GM19372 (cell line): ENCODE data around the gene PAK6.

Experiments
- ATAC-seq: cut with Tn5 transposase; IDR thresholded peaks from one replicate; pipeline ENCODE4 v1.9.1; 2021; ENCODE audit warnings: mild to moderate bottlenecking, low read depth, moderate library complexity; ENCODE audit not compliant: unreplicated experiment

PAK6 gene

DNA sequence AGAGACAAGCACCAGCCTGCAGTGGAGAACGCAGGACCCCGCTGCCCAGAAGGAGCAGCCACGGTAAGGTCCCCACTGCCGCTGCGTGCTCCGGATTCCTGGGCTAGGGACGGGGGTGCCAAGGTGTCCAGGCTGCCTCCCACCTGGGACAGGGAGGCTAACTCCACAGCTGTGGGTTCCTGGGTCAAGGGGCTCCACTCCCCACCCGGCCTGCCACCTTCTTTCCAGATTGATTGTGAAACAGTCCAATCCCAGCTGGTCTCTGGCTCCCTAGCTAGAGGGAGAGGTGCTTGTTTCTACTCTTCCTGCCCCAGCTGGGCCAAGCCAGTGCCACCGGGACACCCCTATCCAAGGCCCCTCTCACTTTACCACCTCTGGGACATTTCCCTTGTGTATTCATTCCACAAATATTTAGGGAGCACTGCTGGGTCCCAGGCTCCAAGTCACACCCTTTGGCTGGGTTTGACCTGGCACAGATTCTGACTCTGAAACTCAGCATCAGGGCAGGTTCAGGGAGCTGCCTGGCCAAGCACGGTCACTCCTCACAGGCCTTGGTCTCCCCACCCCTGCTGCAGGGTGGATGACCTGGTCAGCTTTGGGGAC lies 1.9 kb downstream of the PAK6 start:
- ATAC-seq = no peak

DNA sequence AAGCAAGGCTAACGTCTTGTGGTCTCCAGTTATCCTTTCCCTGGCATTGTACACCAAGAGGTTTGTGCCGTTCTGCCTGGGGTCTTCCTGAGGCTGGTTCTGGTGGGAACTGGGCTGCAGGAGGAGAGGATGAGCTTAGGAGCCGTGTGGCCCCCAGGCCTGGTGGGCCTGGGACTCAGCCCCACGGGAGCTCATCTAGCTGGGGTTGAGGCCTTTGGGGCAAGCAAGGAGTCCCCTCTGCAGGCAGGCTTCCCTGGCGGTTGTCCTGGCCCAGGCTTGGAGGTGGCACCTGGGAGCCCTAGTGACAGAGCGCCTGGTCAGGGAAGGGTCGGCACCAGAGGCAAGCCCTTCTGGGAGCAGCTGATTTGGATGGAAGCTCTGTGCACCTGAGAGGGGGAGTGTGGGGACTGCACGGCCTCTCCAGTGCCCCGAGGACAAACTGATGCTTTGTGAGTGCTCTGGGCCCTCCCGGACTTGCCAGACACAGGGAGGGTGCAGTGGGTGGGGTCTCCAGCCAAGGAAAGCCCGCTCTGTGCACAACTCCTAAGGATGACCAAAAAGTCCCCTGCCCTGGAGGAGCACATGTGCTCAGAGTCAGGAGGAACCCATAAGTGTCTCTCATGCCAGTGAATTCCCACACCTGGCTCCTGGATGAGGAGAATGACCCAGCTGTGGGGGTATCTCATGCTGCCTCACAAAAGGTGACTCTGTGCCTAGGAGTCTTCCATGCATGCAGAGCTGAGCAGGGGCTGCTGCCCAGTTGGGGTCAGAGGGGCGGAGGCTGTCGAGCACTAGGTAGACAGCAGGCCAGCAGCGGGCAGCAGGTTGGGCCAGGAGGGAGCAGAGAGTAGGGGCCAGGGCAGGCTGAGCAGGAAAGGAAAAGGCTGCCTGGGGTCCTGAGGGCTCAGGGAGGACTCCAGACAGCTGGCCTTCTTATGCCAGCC lies 2.7 kb downstream of the PAK6 start:
- no peak for ATAC-seq

DNA sequence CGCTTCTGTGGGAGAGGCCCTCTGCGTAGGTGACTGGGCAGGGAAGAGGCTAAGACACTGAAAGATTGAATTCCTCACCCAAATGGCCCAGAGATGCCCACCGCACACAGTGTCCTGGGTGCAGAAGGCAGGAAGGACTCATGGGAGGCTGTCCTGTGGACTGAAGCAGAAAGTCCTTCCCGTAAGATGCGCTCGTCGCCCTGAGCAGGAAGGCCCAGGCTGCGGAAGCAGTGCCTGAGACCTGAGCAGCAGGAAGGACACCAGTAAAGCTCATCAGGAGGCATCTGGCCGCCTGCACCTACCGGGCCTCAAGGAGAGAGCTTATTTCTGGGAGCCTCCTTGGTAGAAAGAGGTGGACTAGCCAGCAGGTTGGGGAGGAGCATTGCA lies 3.3 kb downstream of the PAK6 start:
- no peak for ATAC-seq

DNA sequence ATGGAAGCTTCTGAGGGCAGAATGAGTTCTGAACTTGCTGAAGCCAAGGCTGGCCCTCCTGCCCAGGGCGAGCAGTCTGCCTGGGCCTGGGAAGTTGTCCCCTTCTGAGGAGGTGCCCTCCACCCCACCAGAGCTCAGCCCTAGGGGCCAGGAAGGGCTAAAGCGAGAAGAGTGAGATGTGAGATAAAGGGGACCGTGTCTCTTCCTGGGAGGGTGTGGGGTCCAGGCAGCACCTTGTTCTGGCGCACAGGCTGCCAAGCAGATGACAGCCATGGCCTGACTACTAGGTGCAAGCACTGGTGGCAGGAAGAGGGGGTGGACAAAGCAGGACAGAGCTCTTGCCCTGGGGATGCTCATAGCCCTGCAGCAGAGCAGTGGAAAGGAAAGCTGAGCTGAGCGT lies 3.7 kb downstream of the PAK6 start:
- no peak for ATAC-seq

DNA sequence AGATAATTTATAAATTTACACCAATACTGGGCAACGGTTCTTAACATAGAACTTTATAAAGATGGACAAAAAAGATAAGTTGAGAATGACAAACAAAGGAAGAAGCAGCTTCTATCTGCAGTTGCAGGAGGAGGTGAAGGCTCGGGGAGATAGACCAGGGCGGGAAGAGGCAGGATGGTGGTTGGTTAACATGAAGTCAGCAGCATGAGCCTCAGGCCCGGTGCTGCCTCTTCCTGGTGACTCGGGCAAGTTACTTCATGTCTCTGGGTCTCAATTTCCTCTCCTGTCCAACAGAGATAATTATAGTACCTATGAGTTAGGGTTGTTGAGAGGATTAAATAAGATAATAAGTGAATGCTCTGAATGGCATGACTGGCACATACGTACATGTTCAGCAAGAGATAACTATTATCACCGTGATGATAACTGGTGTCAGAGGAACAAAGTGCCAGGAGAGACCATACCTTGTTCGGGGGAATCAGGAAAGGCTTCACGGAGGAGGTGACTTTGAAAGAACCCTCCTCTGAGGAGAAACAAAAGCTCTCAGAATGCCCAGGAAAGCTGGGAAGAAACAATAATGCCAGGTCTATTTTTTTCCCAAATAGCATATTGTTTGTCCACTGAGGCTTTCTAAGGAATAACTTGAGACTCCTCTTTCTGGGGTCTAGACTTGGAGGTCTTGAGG lies 4.4 kb downstream of the PAK6 start:
- no peak for ATAC-seq

DNA sequence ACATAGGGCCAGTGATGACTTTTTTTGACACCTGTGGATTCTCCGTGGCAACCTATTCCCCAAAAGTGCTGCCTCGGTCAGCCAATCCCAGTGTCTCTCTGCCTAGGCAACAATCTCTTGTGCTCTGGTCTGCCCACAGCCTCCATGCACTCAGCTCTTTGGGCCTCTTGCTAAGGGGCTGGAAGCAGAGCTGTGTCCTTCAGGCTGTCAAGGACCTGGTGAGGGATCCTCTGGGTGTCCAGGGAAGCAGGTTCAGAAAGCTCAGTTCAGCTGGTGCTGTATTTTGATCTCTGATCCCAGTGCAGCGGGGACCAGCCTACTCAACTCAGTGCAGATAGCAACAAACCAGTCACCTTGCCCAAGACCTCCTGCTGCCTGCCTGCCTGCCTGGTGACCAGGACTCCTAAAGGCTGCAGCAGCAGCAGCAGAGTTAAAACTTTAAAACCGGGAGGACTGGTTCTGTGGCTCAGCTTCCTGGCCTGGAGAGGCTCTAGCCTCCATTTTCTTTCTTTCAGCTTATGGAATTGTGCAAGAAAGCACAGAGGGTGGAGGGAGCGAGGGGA lies 6.2 kb downstream of the PAK6 start:
- ATAC-seq = no peak

DNA sequence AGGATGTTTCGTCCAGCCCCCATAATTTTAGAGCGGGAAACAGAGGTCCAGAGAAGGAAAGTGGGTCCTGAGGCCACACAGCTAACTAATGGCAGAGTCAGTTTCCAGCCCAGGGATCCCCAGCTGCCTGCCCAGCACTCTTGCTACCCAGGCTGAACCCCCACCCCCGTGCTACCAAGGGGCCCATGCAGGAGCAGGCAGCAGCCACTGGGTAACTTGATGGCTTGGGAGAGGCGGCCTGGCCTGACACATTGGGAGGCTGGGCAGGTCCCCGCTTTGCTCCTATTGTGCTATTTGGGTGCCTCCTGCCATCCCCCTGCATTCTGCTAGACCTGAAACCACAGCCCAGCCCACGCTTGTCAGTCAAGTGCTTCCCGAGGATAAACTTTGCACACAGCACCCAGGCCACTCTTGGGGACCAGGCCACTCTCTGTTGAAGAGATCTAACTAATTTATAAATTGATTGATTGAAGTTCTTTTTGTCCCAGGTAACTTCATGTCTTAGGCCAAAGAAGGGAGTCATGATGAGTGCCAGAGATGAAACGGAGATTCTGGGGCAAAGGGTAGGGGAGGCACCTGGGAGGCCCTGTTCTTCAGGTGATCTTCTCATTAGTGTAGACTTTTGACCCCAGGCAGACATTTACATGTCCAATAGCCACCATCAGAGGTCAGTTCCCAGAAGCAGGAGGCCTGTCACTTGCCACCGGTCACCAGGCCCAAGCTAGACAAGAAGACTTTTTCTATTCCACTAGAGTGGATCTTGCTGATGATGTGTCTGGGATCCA lies 7.0 kb downstream of the PAK6 start:
- no peak for ATAC-seq

DNA sequence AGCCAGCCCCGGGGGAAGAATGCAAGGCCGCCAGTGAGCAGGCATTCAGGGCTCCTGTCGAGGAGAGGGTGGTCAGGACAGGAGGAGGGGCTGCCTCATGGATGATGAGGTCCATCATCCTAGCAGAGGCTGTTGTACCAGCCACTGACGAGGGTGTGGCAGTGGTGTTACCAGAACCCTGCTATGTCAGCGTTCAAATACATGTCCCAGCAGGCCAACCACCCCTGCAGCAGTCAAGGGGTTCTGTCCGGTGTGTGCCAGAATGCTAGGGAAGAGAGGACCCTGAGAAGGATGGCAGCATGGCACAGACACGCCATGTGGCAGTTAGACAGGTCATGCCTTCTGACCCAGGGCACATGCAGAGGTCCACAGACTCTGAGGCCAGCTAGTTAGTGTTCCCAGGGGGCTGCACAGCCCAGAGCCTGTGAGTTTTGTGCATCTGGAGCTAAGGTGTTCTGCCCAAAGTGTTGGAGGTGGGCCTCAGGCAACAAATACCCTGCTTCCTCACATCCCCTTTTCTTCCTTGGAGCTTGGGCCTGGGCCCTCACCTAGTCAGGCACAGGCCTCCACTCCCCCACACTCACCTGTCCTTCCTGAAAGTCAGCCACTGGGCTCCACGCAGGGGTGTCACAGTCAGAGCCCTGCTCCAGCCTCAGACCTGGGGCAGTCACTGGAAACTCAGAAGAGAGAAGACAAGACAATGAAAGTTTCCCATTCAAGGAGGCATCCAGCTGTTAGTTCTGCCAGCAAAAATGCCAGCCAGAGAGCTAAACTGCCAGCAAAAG lies 7.8 kb downstream of the PAK6 start:
- ATAC-seq = no peak

DNA sequence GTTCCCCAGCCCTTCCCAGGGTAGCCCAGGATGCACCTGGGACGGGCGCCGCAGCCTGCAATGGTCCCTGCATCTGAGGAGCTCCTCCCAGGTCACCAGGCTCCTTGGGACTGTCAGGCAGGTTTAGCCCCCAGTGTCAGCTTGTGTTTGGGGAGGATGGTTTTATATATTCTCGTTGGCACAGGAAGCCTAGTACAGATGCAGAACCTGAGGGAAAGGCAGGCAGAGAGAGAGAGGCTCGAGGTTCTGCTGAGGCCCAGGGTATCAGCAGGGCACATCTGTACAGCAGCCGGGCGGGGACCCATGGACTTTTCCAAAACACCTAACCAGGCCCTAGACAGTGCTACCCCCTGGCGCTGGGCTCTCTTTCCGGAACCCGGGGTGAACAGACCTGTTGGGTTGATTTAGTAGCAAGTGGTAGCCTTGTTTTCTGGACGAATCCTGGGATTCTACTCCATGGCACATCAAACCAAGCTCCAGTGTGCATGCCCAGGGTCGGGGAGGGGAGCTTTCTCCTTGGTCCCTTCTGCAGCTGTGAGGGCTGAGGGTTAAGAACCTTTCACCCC lies 8.6 kb downstream of the PAK6 start:
- ATAC-seq = no peak

DNA sequence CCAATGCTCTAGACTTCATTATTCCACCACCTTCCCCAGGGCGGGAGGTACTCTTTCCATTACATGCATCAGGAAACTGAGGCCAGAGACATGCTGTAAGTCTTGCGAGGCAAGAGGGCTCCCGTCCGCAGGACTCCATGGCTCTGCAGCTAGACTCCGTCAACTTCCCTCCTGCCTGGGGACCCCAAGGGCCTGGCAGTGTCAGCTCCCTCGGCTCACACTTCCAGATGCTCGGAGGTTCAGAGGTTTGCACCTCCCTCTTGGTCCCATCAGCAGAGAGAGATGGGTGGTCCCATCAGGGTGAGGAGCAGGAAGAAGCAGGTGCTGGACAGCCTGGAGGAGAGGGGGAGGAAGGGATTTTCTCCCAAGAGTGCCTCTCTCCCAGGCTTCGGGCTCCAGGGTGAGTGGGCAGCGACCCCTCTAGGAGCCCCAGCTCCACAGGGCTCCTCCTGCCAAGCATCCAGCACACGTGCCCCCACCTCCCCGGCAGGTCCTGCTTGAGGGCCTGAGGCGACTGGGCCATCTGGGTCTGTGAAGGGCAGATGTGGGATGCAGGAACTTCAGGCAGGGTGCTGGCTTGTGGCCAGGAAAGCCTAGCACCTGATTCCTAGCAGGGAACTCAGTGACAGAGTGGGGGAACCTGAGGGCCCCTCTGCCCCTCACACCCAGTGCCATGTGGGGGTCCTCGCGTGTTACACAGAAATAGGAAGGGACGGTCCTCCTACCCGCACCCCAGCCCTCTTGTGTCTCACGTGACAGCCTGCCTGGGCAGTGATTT lies 9.3 kb downstream of the PAK6 start:
- ATAC-seq = no peak

DNA sequence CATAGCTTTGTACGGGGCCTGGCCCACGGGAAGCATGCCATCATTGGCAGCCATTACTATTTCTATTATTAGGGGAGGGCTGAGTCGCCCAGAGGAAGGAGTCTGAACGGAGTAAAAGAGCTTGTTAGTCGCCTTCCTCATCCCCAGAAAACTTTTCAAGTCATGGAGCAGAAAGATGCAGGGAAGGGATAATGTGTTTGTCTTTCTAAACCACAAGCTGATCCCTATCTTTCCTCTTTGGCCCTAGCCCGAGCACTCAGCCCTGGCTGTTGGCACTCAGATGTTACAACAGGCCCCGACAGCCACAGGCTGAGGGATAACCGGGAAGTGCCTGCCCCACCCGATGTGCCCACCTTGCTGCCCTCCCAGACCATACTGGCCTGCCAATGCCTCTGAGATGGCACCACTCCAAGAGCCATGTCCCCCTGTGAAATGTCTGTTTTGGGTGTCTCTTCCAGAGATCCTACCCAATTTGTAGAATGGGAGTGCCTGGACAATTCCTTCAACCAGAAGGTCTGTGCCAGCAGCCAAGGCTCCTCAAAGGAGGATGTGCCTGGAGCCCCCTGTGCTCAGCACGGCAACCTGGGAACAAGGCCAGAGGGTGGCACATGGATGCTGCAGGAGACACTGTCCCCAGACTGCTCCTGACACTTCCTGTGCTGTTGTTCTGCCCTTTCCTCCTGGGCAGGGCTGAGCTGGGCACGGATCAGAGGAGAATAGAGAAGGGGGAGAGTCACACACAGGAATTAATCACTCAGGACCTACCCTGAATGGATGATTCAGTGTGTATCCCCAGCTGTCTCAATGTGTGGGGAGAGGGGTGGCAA lies 10.8 kb downstream of the PAK6 start:
- no peak for ATAC-seq

DNA sequence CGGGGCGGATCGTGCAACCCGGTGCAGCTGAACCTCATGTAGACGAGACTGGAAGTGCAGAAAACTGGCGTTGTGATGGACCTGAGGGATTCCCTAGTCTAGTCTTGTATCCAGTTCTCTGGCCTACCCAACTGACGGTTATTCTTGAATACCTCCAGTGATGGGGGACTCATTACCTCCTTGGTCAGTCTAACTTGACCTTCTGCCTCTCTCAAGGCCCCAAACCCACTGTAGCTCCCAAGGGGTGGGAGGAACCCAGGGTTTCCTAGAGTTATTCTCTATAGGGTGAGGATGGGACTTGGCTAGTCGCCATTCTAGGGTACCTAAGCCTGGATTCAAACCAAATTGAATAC lies 11.4 kb downstream of the PAK6 start:
- ATAC-seq = no peak

DNA sequence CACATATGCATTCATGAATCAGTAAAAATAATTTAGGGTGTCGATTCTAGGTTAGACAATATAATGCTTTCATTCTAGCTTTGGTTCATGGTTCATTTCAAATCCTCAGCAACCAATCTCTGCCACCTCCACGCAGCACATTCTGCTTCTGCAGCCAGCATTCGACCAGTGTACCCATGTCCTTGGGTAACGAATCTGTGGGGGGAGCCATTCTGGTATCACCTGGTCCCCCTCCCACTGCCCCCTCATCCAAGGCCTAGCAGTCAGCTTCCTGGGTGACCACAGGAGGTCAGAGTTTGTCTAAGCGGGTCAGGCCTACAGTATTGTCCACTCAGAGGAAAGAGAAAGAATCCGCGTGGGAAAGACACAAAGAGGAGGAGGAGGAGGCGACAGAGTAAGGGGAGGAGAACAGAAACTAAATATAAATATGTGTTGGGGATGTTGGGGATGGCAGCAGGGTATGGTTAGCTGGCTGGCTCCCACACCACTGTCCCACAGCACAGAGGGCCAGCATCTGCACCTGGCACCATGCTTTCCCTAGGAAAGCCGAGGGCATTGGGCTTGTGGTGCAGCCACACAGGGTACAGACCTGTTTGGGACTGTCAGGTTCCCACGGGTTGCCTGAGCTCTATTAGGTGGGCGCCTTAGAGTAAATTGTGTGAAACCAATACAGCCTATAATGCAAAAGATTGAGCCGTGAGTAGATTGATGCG lies 12.1 kb downstream of the PAK6 start:
- ATAC-seq = no peak

DNA sequence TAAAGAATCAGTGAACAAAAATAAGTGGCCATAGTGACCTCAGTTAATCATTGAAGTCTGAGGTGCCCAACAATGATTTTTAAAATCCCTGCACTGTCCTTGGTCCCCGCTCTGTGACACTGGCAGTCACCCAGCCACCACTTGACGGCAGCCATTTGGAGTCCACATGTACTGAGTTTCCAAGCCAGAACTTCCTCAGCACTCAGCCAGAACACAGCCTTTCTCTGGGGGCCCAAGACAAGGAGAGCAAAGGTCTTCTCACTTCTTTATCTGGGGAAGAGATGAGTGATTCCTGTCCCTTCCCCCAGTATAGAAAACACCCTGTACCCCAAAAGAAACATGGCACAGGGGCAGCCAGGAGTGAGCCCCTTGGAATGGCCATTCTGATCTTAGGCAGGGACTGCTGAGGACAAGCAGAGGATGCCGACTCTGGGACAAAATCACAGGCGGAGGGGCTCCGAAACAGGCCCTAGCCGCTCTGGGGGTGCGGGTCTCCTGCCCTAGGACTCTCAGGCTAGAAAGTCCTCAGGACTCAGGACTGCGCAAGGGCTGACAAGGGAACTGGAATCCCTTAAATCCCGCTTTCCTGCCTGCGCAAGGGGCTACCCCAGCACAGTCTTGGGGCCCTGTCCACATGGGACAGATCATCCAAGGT lies 12.8 kb downstream of the PAK6 start:
- no peak for ATAC-seq

DNA sequence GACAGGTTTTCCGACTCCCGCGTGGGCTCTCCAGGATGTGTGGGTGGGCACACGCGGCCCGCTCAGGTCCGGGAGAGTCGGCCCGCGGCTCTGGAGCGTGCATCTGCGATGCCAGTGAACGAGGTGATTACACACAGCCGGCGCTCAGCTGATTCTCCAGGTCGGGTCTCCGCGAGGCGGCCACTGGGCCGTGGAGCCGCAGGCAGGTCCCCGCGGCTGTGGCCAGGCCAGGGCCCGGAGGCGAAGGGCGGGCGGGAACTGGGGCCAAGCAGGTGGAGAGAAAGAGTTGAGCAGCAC lies 13.2 kb downstream of the PAK6 start:
- no peak for ATAC-seq

DNA sequence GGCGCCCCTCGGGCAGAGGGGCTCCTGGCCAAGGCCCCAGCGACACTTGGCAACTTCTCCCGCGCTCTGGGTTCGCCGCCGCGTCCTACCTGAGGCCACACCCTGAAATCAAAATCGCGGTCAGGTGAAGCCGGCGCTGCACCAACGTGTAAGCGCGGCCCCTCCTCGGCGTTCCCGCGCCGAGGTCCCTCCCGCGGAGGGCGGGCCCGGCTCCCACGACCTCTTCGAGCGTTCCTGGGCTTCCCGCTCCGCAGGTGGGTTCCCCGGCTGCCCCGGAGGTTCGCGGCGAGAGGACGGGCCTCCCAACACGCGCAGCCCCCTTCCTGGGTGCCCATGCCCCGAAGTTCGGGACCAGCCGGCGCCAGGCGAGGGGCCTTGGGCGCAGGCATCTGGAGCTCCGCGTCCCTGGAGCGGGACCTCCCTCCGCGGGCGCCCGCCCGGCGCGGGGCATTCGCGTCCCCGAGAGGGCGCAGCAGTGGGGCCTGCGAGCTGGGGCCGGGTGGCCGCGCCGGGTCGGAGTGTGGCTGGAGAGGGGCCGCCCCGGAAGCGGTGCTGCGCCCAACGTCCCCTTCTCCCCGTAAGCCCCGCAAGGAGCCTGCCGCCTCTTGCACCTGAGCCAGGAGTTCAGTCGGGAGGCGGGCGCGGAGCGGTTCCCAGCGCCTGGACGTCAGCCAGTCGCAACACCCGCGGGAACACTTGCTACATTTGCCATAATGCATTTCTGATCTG lies 13.7 kb downstream of the PAK6 start:
- no peak for ATAC-seq
